ENCODE results near the gene ST6GAL1. TPM values are rescaled to one million over a fixed set of nuclear protein-coding genes. Genes with fewer than 3 reads are reported as not detected.

The ST6GAL1 gene
- total and polyA plus RNA-seq, 2 of the 13 experiments (the other 11 are each of a cell fraction or from before 2014, with no cell fraction given): 79.9 to 164 TPM

DNA sequence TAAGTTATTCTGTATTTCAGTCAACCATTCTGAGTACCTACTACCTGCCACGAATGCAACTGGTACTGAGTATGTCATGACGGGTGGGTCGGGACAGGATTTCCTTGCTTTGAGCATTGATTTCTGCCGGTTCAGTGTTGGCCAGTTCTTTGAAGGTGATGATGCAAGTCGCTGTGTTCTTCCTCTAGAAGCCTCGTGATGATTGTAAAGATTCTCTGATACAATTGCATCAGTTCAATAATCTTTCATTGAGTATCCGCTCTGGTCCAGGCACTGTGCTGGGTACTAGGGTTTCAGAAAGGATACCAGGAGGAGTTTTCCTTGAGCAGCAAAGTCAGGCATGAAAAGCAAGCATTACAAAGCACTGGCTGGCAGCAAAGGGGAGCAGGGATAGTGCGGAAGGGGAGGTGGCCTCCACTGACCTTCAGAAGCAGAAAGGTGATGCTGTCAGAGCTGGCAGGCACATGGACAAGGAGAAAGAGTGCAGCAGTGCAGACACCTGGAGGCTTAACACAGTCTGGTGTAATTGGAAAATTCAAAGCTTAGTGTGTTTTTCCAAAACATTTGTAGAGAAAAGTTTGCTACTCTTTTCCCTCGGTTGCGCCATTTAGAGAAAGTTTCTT is 108.9 kb downstream of the ST6GAL1 start (continued):
- TF ChIP-seq NR2F2 (IDR thresholded peaks at IDR 0.05; ENCODE audit: borderline replicate concordance, low read depth): peak; percentile 45; the same call in 1 of the 2 replicates
- TF ChIP-seq ZNF34 (CRISPR knock-in tag; IDR thresholded peaks at IDR 0.05; ENCODE audit: borderline replicate concordance): no peak
- no peak for TF ChIP-seq ZNF672 (CRISPR knock-in tag; IDR thresholded peaks at IDR 0.05)
- TF ChIP-seq ZNF605 (CRISPR knock-in tag; IDR thresholded peaks at IDR 0.05): no peak
- 0 out of 2 replicates have a peak, but pooled peaks have one; percentile 4 for TF ChIP-seq ZNF607 (CRISPR knock-in tag; IDR thresholded peaks at IDR 0.05; ENCODE audit: borderline replicate concordance)
- 0 out of 2 replicates have a peak, but pooled peaks have one; percentile 43 for TF ChIP-seq NKX3-1 (CRISPR knock-in tag; IDR thresholded peaks at IDR 0.05)
- no peak for TF ChIP-seq HDAC6 (IDR thresholded peaks at IDR 0.05; ENCODE audit: low read depth, low read length)
- no peak for TF ChIP-seq EEA1 (CRISPR knock-in tag; IDR thresholded peaks at IDR 0.05; ENCODE audit: borderline replicate concordance)
- peak; percentile 56 for TF ChIP-seq NR2C2 (CRISPR knock-in tag; IDR thresholded peaks at IDR 0.05; ENCODE audit: borderline replicate concordance)
- TF ChIP-seq SOX13 (IDR thresholded peaks at IDR 0.05): no peak
- no peak for TF ChIP-seq SOX13 (CRISPR knock-in tag; conservative IDR thresholded peaks at IDR 0.05 in 1 of 2, IDR thresholded peaks at IDR 0.05 in 1 of 2)
- TF ChIP-seq ISX (CRISPR knock-in tag; conservative IDR thresholded peaks at IDR 0.05): no peak
- 0 out of 2 replicates have a peak, but pooled peaks have one; percentile 31 for TF ChIP-seq SALL2 (CRISPR knock-in tag; IDR thresholded peaks at IDR 0.05)
- TF ChIP-seq ZNF572 (CRISPR knock-in tag; IDR thresholded peaks at IDR 0.05): no peak
- TF ChIP-seq ZNF720 (CRISPR knock-in tag; IDR thresholded peaks at IDR 0.05): no peak
- TF ChIP-seq EP300 (IDR thresholded peaks at IDR 0.05; ENCODE audit: low read depth in 2 of 2, low read length in 2 of 2): no peak
- TF ChIP-seq EP300 (CRISPR knock-in tag; IDR thresholded peaks at IDR 0.05; ENCODE audit: borderline replicate concordance): peak; percentile 60
- no peak for TF ChIP-seq SMAD3 (CRISPR knock-in tag; IDR thresholded peaks at IDR 0.05)
- no peak for TF ChIP-seq NCOR1 (IDR thresholded peaks at IDR 0.05; ENCODE audit: borderline replicate concordance, low read length)
- TF ChIP-seq, protein P1, sequence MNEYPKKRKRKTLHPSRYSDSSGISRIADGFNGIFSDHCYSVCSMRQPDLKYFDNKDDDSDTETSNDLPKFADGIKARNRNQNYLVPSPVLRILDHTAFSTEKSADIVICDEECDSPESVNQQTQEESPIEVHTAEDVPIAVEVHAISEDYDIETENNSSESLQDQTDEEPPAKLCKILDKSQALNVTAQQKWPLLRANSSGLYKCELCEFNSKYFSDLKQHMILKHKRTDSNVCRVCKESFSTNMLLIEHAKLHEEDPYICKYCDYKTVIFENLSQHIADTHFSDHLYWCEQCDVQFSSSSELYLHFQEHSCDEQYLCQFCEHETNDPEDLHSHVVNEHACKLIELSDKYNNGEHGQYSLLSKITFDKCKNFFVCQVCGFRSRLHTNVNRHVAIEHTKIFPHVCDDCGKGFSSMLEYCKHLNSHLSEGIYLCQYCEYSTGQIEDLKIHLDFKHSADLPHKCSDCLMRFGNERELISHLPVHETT (CRISPR knock-in tag; conservative IDR thresholded peaks at IDR 0.05): no peak
- TF ChIP-seq, protein P2, sequence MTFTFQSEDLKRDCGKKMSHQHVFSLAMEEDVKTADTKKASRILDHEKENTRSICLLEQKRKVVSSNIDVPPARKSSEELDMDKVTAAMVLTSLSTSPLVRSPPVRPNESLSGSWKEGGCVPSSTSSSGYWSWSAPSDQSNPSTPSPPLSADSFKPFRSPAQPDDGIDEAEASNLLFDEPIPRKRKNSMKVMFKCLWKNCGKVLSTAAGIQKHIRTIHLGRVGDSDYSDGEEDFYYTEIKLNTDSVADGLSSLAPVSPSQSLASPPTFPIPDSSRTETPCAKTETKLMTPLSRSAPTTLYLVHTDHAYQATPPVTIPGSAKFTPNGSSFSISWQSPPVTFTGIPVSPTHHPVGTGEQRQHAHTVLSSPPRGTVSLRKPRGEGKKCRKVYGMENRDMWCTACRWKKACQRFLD (CRISPR knock-in tag; IDR thresholded peaks at IDR 0.05; ENCODE audit: borderline replicate concordance): 0 out of 2 replicates have a peak, but pooled peaks have one; percentile 51
- 0 out of 2 replicates have a peak, but pooled peaks have one; percentile 7 for TF ChIP-seq ZNF12 (CRISPR knock-in tag; IDR thresholded peaks at IDR 0.05)
- TF ChIP-seq NFKB2 (CRISPR knock-in tag; IDR thresholded peaks at IDR 0.05; ENCODE audit: borderline replicate concordance): no peak
- no peak for TF ChIP-seq RAD21 (CRISPR knock-in tag; IDR thresholded peaks at IDR 0.05)
- no peak for TF ChIP-seq NFYC (CRISPR knock-in tag; IDR thresholded peaks at IDR 0.05)
- TF ChIP-seq, protein P3, sequence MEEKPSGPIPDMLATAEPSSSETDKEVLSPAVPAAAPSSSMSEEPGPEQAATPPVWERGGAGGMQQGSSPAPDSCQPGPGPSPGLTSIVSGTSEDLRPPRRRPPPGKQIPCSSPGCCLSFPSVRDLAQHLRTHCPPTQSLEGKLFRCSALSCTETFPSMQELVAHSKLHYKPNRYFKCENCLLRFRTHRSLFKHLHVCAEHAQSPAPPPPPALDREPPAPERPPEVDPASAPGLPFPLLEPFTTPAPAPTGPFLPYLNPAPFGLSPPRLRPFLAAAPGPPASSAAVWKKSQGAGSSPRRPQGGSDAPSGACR (CRISPR knock-in tag; IDR thresholded peaks at IDR 0.05): no peak
- TF ChIP-seq REPIN1 (CRISPR knock-in tag; IDR thresholded peaks at IDR 0.05; ENCODE audit: borderline replicate concordance, low read depth): peak; percentile 20; the same call in 1 of the 2 replicates
- TF ChIP-seq NR2F1 (CRISPR knock-in tag; IDR thresholded peaks at IDR 0.05): 0 out of 4 replicates have a peak, but pooled peaks of 1 of the 2 experiments have one; percentile 50
- no peak for TF ChIP-seq NRL (CRISPR knock-in tag; IDR thresholded peaks at IDR 0.05; ENCODE audit: borderline replicate concordance)

All from HepG2 (cell line).